Esophagus muscularis mucosa (tissue), 4 donors: ENCODE measurements around the gene MAZ.

ENCODE experiments used
- CTCF ChIP-seq, 3 experiments: fragments of 200-600 bp in 2 of 3; fragments of 450-650 bp in 1 of 3; sonication (generic) in 2 of 3; IDR thresholded peaks; one replicate each; pipeline ENCODE4 v1.5.1; 2017 to 2019; ENCODE audit warnings: antibody characterized with exemption in 3 of 3, mild to moderate bottlenecking in 2 of 3, moderate library complexity in 1 of 3
- EP300 ChIP-seq: sonication (generic); formaldehyde crosslinking; IDR thresholded peaks from one replicate; pipeline ENCODE4 v1.6.1; 2017; ENCODE audit warnings: antibody characterized with exemption
- POLR2A ChIP-seq: fragments of 450-650 bp; IDR thresholded peaks from one replicate; pipeline ENCODE4 v1.6.1; 2017; ENCODE audit warnings: antibody characterized with exemption, moderate library complexity, mild to moderate bottlenecking, low read depth
- POLR2AphosphoS5 ChIP-seq, 2 donors: sonication (generic); formaldehyde crosslinking; IDR thresholded peaks; one replicate each; pipeline ENCODE4 v1.6.1; 2017; ENCODE audit warnings: antibody characterized with exemption in 2 of 2

GRCh38 chr16:29789775-29790182 lies 16.6 kb upstream of the MAZ start:
- TF ChIP-seq CTCF (IDR thresholded peaks at IDR 0.05), result no peak
- no peak for TF ChIP-seq POLR2A
- no peak for TF ChIP-seq POLR2AphosphoS5 (IDR thresholded peaks at IDR 0.05)
- no peak for TF ChIP-seq EP300
